ENCODE data around the gene DUSP7.

DNA sequence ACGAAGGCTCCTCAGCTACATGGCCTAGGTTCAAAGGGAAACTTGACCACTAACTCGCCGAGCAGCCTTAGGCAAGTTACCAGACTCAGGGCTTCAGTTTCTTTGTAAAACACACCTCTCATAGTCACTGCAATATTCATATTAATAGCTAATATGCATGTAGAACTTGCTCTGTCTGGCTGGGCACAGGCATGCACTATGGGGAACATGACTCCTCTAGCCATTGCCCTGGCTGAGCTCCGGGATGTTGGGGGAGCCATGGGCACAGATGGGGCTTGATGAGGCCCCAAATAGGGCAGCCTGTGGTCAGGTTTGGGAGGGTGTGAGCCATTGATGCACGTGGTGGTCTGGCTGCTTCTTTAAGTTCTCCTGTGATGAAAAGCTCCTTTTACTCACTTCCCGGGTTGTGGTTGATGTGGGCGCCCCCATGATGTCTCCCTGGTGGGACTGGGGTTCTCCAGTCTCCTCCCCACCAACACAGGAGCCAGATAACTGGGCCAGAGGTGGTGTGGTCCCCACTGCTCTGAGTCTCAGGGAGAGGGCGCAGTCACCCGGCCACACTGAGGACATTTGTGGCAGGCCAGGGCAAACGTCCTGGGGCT is 29.4 kb upstream of the DUSP7 start:
- TF ChIP-seq, protein P1, sequence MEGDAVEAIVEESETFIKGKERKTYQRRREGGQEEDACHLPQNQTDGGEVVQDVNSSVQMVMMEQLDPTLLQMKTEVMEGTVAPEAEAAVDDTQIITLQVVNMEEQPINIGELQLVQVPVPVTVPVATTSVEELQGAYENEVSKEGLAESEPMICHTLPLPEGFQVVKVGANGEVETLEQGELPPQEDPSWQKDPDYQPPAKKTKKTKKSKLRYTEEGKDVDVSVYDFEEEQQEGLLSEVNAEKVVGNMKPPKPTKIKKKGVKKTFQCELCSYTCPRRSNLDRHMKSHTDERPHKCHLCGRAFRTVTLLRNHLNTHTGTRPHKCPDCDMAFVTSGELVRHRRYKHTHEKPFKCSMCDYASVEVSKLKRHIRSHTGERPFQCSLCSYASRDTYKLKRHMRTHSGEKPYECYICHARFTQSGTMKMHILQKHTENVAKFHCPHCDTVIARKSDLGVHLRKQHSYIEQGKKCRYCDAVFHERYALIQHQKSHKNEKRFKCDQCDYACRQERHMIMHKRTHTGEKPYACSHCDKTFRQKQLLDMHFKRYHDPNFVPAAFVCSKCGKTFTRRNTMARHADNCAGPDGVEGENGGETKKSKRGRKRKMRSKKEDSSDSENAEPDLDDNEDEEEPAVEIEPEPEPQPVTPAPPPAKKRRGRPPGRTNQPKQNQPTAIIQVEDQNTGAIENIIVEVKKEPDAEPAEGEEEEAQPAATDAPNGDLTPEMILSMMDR (IDR thresholded peaks at IDR 0.05) = no peak
- TF ChIP-seq POLR2A (IDR thresholded peaks at IDR 0.05) (no peak), POLR2AphosphoS5 (IDR thresholded peaks at IDR 0.05) (no peak), EP300 (IDR thresholded peaks at IDR 0.05) (no peak)
